Heart right ventricle (tissue), 16 donors: ENCODE results near the gene ADAMTSL2. TPM values are rescaled to one million over a fixed set of nuclear protein-coding genes. Genes with fewer than 3 reads are reported as not detected.

Experiments used
- ATAC-seq, 8 donors: fragments of 200-7000 bp; cut with Tn5 transposase; one replicate each; pipeline ENCODE4 v1.9.1; 2020; ENCODE audit warnings: mild to moderate bottlenecking in 8 of 8, moderate library complexity in 8 of 8, moderate number of reproducible peaks in 1 of 8
- DNase-seq, 2 donors: peaks; one replicate each; pipeline ENCODE4 v3.0.0-alpha.2; 2020
- H3K27ac ChIP-seq, 10 donors: fragments of 200-600 bp; sonication (generic) in 2 of 10; one replicate each; pipeline versions ENCODE4 v1.5.0 to v1.8.0; 2020 to 2022; ENCODE audit warnings: mild to moderate bottlenecking in 3 of 10
- H3K27me3 ChIP-seq, 7 donors: fragments of 200-600 bp; one replicate each; pipeline ENCODE4 v1.8.0; 2021 to 2022; ENCODE audit warnings: mild to moderate bottlenecking in 2 of 7
- H3K36me3 ChIP-seq, 9 donors: fragments of 200-600 bp; sonication (generic) in 1 of 9; one replicate each; pipeline versions ENCODE4 v1.5.0 to v1.8.0; 2020 to 2022; ENCODE audit warnings: mild to moderate bottlenecking in 2 of 9
- H3K4me1 ChIP-seq, 9 donors: fragments of 200-600 bp; sonication (generic) in 1 of 9; one replicate each; pipeline versions ENCODE4 v1.5.0 to v1.8.0; 2020 to 2022; ENCODE audit warnings: mild to moderate bottlenecking in 4 of 9
- H3K4me3 ChIP-seq, 10 donors: fragments of 200-600 bp; sonication (generic) in 2 of 10; one replicate each; pipeline versions ENCODE4 v1.5.0 to v1.8.0; 2020 to 2022; ENCODE audit warnings: mild to moderate bottlenecking in 7 of 10, moderate library complexity in 2 of 10
- H3K9me3 ChIP-seq, 11 donors: fragments of 200-600 bp in 10 of 11; sonication (generic) in 2 of 11; one replicate each; pipeline versions ENCODE4 v1.5.0 to v1.8.0; 2013 to 2022; ENCODE audit warnings: mild to moderate bottlenecking in 2 of 11, control low read depth in 1 of 11, moderate library complexity in 1 of 11
- WGBS, 2 donors: extraction: QIAGEN DNeasy Blood & Tissue Kit; methylation state at CpG; one replicate each; pipeline ENCODE4 v1.1.7; 2013; ENCODE audit warnings: inconsistent platforms in 1 of 2; 5-methylcytosine and 5-hydroxymethylcytosine counted together
- intact Hi-C, 10 donors: fragments of 100-400 bp; cut with DNase I; formaldehyde crosslinking; loops; one replicate each; pipeline versions ENCODE4 v1.11.1 to v1.14.2; 2022
- polyA plus RNA-seq, 2 donors: library from polyadenylated mRNA; stranded (reverse); fragments of 200-250 nt; gene quantifications; one replicate each; pipeline ENCODE4 v1.2.3, GENCODE V29; 2013
- total RNA-seq, 10 donors: library from RNA; stranded (reverse); fragmentation: NEBNext Ultra II Directional in 3 of 10; extraction: Animal tissue kit (Norgen Biotek cat#: 25700) in 3 of 10; gene quantifications; one replicate each; pipeline versions ENCODE4 v1.2.1 to v1.2.4, GENCODE V29; 2021 to 2023
- TF ChIP-seq, protein P1 (sequence below), 9 donors: fragments of 200-600 bp; sonication (generic) in 2 of 9; IDR thresholded peaks; one replicate each; pipeline versions ENCODE4 v1.5.0 to v1.8.0; 2021 to 2022; ENCODE audit warnings: antibody characterized with exemption in 9 of 9, mild to moderate bottlenecking in 5 of 9, moderate library complexity in 1 of 9
- donor health status: Arrhythmogenic right ventricular cardiomyopathy.
- donor health status: ischemic (EF 13 %, LVEDD 7.1; RV severe dilation, severe dysfunction).
- donor health status: healthy with polysubstance abuse.
- donor health status: DM: no; HTN: yes; CAD: no.
- donor health status: DM: no; HTN: no; CAD: no.
- donor health status: ischemic (EF 25% LVEDD 6.9; RV normal size, moderate dysfunction).
- donor health status: ischemic (EF 25% LVEDD 5.7; RV mildly dilated, moderate dysfunction).
- donor health status: healthy.
- donor health status: DM: yes; HTN: yes; CAD: no.
- donor health status: Ischemic cardiomyopathy.
- donor health status: ischemic (EF 35%, LVEDD 5.7; RV mildly dilated, moderate dysfunction).
- donor health status: nonischemic (EF 11% LVEDD 7.7; RV severe dilation, severe dysfunction).
- donor health status: DM: yes; HTN: yes; CAD: no.
- donor health status: PGD.
- donor health status: ischemic (EF 29% LVEDD 5.4; RV normal size, mild dysfunction).
- donor health status: nonischemic (EF 23%, LVEDD 6.1; RV moderate dilation, normal function).

Gene ADAMTSL2
- total and polyA plus RNA-seq, 12 donors = 2.0 to 9.1 (median 4.5) TPM

DNA sequence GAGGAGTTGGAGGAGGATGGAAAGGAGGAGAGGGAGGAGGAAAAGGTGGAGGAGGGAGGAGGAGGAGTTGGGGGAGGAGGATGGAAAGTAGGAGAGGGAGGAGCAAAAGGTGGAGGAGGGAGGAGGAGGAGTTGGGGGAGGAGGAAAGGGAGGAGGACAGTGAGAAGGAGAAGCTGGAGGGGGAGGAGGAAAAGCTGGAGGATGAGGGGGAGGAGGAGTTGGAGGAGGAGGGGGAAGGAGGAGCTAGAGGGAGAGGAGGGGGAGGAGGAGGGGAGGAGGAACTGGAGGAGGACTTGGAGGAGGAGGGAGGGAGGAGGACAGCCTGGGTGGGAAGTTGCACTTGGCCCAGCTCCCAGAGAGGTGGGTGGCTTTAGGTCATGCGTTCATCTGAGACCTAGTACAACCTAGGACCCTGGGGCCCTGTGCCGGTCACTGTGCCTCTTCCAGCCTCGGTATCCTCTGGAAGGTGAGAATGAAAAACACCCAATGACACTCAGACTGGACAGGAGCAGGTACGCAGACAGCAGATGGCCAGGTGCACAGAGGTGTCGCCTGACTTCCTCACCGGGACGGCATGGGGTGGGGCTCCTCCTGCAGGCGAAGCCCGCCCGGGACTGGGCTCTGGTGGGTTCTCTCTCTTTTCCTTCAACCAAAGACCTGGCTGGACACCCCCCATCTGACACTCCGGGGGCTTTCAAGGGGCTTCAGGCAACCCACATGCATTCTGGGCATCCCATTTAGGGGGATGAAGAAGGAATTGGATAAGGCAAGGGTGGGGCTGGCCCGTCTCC lies 43.4 kb upstream of the ADAMTSL2 start:
- H3K4me3 ChIP-seq = no peak overlapping the region
- peaks cover 10 to 28% (median 24%) of the 10 kb centered on the region in 9 donors for H3K4me1 ChIP-seq
- intact Hi-C loops = no loop called here
- H3K36me3 ChIP-seq = no peaks in the 10 kb centered on the region
- WGBS, 2 donors = 84 to 90% methylated on average over 12 of the region's 12 CpGs
- H3K27me3 ChIP-seq = peaks cover 0 to 10% (median 0%) of the 10 kb centered on the region in 7 donors
- TF ChIP-seq, protein P1, sequence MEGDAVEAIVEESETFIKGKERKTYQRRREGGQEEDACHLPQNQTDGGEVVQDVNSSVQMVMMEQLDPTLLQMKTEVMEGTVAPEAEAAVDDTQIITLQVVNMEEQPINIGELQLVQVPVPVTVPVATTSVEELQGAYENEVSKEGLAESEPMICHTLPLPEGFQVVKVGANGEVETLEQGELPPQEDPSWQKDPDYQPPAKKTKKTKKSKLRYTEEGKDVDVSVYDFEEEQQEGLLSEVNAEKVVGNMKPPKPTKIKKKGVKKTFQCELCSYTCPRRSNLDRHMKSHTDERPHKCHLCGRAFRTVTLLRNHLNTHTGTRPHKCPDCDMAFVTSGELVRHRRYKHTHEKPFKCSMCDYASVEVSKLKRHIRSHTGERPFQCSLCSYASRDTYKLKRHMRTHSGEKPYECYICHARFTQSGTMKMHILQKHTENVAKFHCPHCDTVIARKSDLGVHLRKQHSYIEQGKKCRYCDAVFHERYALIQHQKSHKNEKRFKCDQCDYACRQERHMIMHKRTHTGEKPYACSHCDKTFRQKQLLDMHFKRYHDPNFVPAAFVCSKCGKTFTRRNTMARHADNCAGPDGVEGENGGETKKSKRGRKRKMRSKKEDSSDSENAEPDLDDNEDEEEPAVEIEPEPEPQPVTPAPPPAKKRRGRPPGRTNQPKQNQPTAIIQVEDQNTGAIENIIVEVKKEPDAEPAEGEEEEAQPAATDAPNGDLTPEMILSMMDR (IDR thresholded peaks at IDR 0.05) = no peak
- H3K9me3 ChIP-seq = no peaks in the 10 kb centered on the region
- H3K27ac ChIP-seq = peak overlapping the region in 1 of 10 donors; percentile 69
- no peak for DNase-seq
- ATAC-seq = no peak

DNA sequence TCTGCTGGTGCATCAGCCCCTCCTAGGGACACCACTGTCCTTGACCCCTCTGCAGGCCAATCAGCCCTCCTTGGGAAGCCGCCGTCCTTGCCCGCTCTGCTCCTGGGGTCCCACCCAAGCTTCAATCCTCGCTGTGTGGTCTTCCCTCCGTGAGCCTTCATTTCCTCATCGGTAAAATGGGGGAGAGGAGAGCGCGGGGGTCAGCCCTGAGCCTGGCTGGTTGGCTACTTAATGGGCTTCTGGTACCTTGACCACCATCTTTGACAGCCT lies 42.9 kb upstream of the ADAMTSL2 start:
- Histone ChIP-seq H3K36me3 (no peaks in the 10 kb centered on the region), H3K4me1 (peaks cover 10 to 27% (median 22%) of the 10 kb centered on the region in 9 donors), H3K9me3 (no peaks in the 10 kb centered on the region), H3K27me3 (peaks cover 0 to 10% (median 0%) of the 10 kb centered on the region in 7 donors), H3K27ac (peak overlapping the region in 4 of 10 donors; percentile 44 to 69 (median 54)), H3K4me3 (no peak overlapping the region)
- 92 to 96% methylated on average over 8 of the region's 8 CpGs for WGBS, 2 donors
- DNase-seq (no peak), ATAC-seq (no peak)
- intact Hi-C loops = no loop called here
- TF ChIP-seq, protein P1 (IDR thresholded peaks at IDR 0.05) = no peak

DNA sequence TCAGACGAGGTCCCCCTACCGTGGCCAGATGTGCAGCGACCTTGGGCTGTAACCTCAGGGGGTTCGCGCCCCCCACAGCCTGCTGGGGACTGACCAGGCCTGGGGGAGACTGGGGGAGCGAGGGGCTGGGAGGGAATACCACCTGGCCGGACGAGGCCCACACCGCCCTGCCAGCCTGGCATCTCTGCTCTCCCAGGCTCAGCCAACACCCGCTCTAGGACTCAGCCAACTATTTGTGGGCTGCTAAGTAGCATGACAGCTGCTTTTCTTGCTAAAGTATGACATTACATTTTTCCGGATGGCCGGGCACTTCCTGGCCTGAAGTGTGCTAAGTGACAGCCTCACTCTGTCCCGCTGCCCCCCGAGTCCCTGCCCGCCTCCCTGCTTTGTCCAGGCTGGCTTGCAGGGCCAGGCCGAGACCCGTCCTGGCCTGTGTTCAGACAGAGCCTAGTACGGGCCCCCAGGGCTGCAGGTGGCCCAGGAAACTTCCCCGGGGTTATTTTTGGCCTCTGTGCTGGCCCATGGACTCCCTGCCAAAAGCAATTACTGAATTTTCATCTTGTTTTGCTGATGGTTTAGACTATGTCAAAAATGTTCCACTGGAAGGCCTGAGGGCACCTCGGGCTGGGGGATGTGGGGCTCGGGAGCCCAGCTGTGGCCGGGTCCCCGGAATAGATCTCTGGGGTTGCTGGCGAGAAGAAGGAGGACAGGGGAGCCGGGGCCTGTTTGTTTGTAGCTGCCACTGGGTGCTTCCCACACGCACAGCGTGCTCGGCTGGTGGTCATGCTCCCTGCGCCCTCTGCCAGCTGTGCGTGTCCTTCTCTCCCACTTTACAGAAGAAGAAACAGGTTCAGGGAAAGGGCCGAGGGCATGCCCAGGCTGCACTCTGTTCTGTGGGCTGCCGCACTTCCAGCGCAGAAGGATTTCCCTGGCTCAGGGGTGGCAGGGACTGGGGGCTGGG lies 42.2 kb upstream of the ADAMTSL2 start:
- peaks cover 0 to 14% (median 0%) of the 10 kb centered on the region in 7 donors for H3K27me3 ChIP-seq
- TF ChIP-seq, protein P1 (IDR thresholded peaks at IDR 0.05) = no peak
- H3K4me1 ChIP-seq = peaks cover 10 to 27% (median 20%) of the 10 kb centered on the region in 9 donors
- 52 to 54% methylated on average over 33 of the region's 33 CpGs for WGBS, 2 donors
- H3K36me3 ChIP-seq = no peaks in the 10 kb centered on the region
- intact Hi-C loops = no loop called here
- no peak for DNase-seq
- no peaks in the 10 kb centered on the region for H3K9me3 ChIP-seq
- no peak overlapping the region for H3K4me3 ChIP-seq
- peak overlapping the region in 9 of 10 donors; percentile 31 to 69 (median 46) for H3K27ac ChIP-seq
- ATAC-seq = peak; percentile 22 to 63 (median 43)

DNA sequence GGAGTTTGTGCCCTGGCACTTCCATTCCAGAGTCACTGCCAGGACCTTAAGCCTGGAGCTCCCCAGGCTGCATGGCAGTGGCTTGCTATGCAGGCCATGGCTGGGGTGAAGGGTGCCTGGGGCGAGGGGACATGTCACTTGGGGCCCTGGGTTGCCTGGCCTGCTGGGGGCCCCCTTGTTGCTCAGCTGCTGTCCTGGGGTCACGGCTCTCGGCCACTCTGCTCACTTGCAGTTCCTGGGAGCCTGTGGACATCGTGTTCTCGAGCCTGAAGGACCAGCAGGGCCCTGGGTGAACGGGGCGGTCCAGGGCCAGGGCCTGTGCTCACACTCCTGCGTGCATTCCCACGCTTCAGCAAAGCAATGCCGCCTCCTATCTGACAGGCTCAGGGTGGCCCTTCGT lies 41.1 kb upstream of the ADAMTSL2 start:
- intact Hi-C loops = no loop called here
- Histone ChIP-seq H3K4me3 (no peak overlapping the region), H3K27me3 (peaks cover 0 to 6% (median 0%) of the 10 kb centered on the region in 7 donors), H3K27ac (peak overlapping the region in 2 of 10 donors; percentile 64 to 69), H3K9me3 (no peaks in the 10 kb centered on the region), H3K4me1 (peaks cover 10 to 26% (median 17%) of the 10 kb centered on the region in 9 donors), H3K36me3 (no peaks in the 10 kb centered on the region)
- TF ChIP-seq, protein P1 (IDR thresholded peaks at IDR 0.05) = no peak
- DNase-seq = no peak
- ATAC-seq = peak in 1 of 8 donors; percentile 2
- 86 to 95% methylated on average over 11 of the region's 11 CpGs for WGBS, 2 donors
